ENCODE measurements around the gene TLR5. TPM values are rescaled to one million over a fixed set of nuclear protein-coding genes. Genes with fewer than 3 reads are reported as not detected.
A peak's percentile ranks its signal among the peaks of the same experiment; 100 is the strongest.

TLR5 gene
- total and polyA plus RNA-seq, 12 donors, result 0.45 to 5.0 (median 1.5) TPM

DNA sequence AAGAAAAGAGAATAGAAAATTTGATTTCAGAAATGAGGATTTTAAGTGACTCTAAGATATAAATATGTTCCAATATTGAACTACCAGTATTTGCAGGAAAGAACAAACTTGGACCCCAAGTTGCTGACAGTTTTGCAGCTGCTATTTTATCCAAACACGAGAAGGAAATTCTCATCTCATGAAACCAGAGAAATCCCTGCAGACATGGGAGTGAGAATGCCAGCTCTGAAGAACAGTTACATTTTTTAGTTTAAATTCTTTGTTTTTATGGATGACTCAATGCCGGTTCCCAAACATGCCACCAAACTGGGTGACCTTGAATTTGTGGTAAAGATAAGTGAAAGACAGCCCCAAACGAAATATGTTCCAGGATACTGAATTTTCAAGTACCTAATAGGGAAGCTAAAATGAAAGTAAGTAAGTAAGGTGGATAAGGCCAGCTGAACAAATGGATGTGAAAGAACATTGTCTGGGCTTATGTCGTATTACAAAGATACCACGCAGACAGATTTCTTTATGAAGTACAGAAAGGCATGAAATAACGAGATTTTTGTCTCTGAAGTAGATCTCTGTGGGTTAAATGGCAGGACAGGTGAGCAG is 19.9 kb downstream of the TLR5 start:
- Histone ChIP-seq H3K27ac (peak overlapping the region in 2 of 10 donors; percentile 4 to 16), H3K4me3 (peak overlapping the region in 3 of 10 donors; percentile 13 to 15 (median 14)), H3K4me1 (peaks cover 0 to 7% (median 0%) of the 10 kb centered on the region in 9 donors), H3K36me3 (no peaks in the 10 kb centered on the region), H3K27me3 (no peaks in the 10 kb centered on the region), H3K9me3 (no peaks in the 10 kb centered on the region)
- TF ChIP-seq, protein P1, sequence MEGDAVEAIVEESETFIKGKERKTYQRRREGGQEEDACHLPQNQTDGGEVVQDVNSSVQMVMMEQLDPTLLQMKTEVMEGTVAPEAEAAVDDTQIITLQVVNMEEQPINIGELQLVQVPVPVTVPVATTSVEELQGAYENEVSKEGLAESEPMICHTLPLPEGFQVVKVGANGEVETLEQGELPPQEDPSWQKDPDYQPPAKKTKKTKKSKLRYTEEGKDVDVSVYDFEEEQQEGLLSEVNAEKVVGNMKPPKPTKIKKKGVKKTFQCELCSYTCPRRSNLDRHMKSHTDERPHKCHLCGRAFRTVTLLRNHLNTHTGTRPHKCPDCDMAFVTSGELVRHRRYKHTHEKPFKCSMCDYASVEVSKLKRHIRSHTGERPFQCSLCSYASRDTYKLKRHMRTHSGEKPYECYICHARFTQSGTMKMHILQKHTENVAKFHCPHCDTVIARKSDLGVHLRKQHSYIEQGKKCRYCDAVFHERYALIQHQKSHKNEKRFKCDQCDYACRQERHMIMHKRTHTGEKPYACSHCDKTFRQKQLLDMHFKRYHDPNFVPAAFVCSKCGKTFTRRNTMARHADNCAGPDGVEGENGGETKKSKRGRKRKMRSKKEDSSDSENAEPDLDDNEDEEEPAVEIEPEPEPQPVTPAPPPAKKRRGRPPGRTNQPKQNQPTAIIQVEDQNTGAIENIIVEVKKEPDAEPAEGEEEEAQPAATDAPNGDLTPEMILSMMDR (IDR thresholded peaks at IDR 0.05), result no peak
- ATAC-seq (no peak), DNase-seq (no peak)
- intact Hi-C loops (cut with DNase I), result loop anchor here in 5 of 10 donors (5.0 kb wide), 4 partner anchors 36 to 386 kb away; partner anchors contain the start of gene FAM177B (in 1 of the 5)
- WGBS, 2 donors, result 60 to 74% methylated on average over 6 of the region's 6 CpGs

DNA sequence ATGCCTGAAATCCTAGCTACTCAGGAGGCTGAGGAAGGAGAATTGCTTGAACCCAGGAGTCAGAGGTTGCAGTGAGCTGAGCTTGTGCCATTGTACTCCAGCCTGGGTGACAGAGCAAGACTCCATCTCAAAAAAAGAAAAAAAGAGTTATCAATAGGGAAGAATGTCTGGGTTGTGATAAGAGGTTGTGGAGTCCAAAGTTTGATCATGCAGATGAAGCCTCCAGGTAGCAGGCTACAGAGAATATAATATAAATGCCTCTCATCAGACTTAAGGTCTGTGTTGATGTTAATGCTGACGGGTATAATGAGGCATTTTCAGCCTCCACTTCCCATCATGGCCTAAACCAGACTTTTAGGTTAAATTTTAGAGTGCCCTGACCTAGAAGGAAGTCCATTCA is 24.6 kb downstream of the TLR5 start:
- Histone ChIP-seq H3K4me3 (no peak overlapping the region), H3K4me1 (peaks cover 0 to 19% (median 14%) of the 10 kb centered on the region in 9 donors), H3K27ac (no peak overlapping the region), H3K27me3 (no peaks in the 10 kb centered on the region), H3K36me3 (no peaks in the 10 kb centered on the region), H3K9me3 (no peaks in the 10 kb centered on the region)
- TF ChIP-seq, protein P1 (IDR thresholded peaks at IDR 0.05), result no peak
- no peak for ATAC-seq
- no peak for DNase-seq
- WGBS, 2 donors, result 95 to 100% methylated on average over 1 of the region's 1 CpG
- intact Hi-C loops (cut with DNase I), result no loop called here

DNA sequence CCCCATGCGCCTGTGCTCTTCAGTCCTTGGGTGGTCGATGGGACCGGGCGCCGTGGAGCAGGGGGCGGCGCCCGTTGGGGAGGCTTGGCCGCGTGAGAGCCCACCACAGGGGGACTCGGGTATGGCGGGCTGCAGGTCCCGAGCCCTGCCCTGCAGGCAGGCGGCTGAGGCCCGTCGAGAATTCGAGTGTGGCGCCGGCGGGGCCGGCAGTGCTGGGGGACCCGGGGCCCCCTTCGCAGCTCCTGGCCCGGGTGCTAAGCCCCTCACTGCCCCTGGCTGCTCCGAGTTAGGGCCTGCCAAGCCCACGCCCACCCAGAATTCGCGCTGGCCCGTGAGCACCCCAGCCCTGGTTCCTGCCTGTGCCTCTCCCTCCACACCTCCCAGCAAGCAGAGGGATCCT is 26.1 kb downstream of the TLR5 start:
- DNase-seq (no peak), ATAC-seq (peak in 1 of 8 donors; percentile 46)
- TF ChIP-seq, protein P1 (IDR thresholded peaks at IDR 0.05), result no peak
- Histone ChIP-seq H3K4me3 (no peak overlapping the region), H3K27ac (no peak overlapping the region), H3K4me1 (peaks cover 0 to 19% (median 14%) of the 10 kb centered on the region in 9 donors), H3K9me3 (no peaks in the 10 kb centered on the region), H3K36me3 (no peaks in the 10 kb centered on the region), H3K27me3 (no peaks in the 10 kb centered on the region)
- WGBS, 2 donors, result 93 to 97% methylated on average over 29 of the region's 29 CpGs
- intact Hi-C loops (cut with DNase I), result no loop called here

DNA sequence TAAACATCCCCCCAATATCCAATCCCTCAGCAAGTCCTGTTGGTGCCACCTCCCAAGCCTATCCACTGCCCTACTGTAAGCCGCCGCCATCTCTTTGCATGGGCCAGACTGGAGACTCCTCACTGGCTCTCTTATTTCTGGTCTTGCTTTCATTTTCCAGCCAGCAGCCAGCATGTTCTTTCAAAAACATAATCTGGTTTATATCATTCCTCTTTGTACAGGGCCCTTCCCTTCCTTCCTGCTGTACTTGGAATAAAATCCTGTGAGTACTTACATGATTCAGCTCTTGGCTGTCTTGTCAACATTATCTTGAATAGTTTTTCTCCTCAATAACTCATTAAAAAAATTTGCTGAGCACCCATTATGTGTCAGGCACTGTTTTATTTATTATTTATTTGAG is 28.2 kb downstream of the TLR5 start:
- Histone ChIP-seq H3K36me3 (no peaks in the 10 kb centered on the region), H3K27ac (peak overlapping the region; percentile 46 to 87 (median 71)), H3K4me3 (no peak overlapping the region), H3K9me3 (no peaks in the 10 kb centered on the region), H3K4me1 (peaks cover 0 to 19% (median 14%) of the 10 kb centered on the region in 9 donors), H3K27me3 (no peaks in the 10 kb centered on the region)
- DNase-seq (peak in 1 of 2 donors; percentile 50), ATAC-seq (peak; percentile 72 to 93 (median 88))
- intact Hi-C loops (cut with DNase I), result no loop called here
- TF ChIP-seq, protein P1 (IDR thresholded peaks at IDR 0.05), result no peak
- 37 to 66% methylated on average over 2 of the region's 2 CpGs for WGBS, 2 donors

All from heart right ventricle (tissue), 16 donors.